DND-41 (cell line): ENCODE data around the gene FUBP3.

ENCODE experiments used
- ATAC-seq: fragments of 200-7000 bp; cut with Tn5 transposase; 3 replicates; pipeline ENCODE4 v1.9.1; 2021; ENCODE audit warnings: low read depth; ENCODE audit not compliant: insufficient read depth
- DNase-seq: peaks from one replicate; pipeline ENCODE4 v3.0.0-alpha.2; 2020
- H2AFZ ChIP-seq: 2 replicates; pipeline ENCODE4 v1.6.0; 2012; ENCODE audit warnings: low read depth, low read length
- H3K27ac ChIP-seq: 2 replicates; pipeline ENCODE4 v1.5.1; 2012; ENCODE audit warnings: low read length, inconsistent platforms
- H3K27me3 ChIP-seq: fragments of 200-600 bp; sonication (generic); 2 replicates; pipeline ENCODE4 v1.6.0; 2012; ENCODE audit warnings: low read length, mild to moderate bottlenecking, inconsistent platforms; ENCODE audit not compliant: insufficient read depth, poor library complexity
- H3K36me3 ChIP-seq: 2 replicates; pipeline ENCODE4 v1.5.1; 2012; ENCODE audit warnings: low read length, inconsistent platforms; ENCODE audit not compliant: insufficient read depth
- H3K4me1 ChIP-seq: 2 replicates; pipeline ENCODE4 v1.5.1; 2012; ENCODE audit warnings: mild to moderate bottlenecking, low read length; ENCODE audit not compliant: insufficient read depth
- H3K4me2 ChIP-seq: 2 replicates; pipeline ENCODE4 v1.6.0; 2012; ENCODE audit warnings: mild to moderate bottlenecking, moderate library complexity, low read length, inconsistent platforms; ENCODE audit not compliant: insufficient read depth
- H3K4me3 ChIP-seq, 2 experiments: fragments of 200-600 bp in 1 of 2; shearing (Covaris generic) in 1 of 2; 2 replicates each; pipeline ENCODE4 v1.5.1; 2012 to 2016; ENCODE audit warnings: inconsistent platforms in 2 of 2, low read length in 2 of 2, mild to moderate bottlenecking in 2 of 2, low read depth in 1 of 2, moderate library complexity in 1 of 2
- H3K79me2 ChIP-seq: 2 replicates; pipeline ENCODE4 v1.6.0; 2012; ENCODE audit warnings: low read length, inconsistent platforms; ENCODE audit not compliant: insufficient read depth
- H3K9ac ChIP-seq: 2 replicates; pipeline ENCODE4 v1.6.0; 2012; ENCODE audit warnings: low read depth, mild to moderate bottlenecking, inconsistent platforms, low read length, moderate library complexity
- H3K9me3 ChIP-seq: 2 replicates; pipeline ENCODE4 v1.5.1; 2012; ENCODE audit warnings: low read length, moderate library complexity, mild to moderate bottlenecking, inconsistent platforms; ENCODE audit not compliant: insufficient read depth, severe bottlenecking
- H4K20me1 ChIP-seq: 2 replicates; pipeline ENCODE4 v1.6.0; 2012; ENCODE audit warnings: low read length; ENCODE audit not compliant: insufficient read depth
- EZH2 ChIP-seq: IDR thresholded peaks from 3 replicates; pipeline ENCODE4 v1.6.1; 2012; ENCODE audit warnings: borderline replicate concordance, low read depth, mild to moderate bottlenecking, moderate library complexity, low read length, inconsistent platforms; ENCODE audit not compliant: severe bottlenecking
- TF ChIP-seq, protein P1 (sequence below): IDR thresholded peaks from 2 replicates; pipeline ENCODE4 v1.5.1; 2012; ENCODE audit warnings: borderline replicate concordance, low read length, moderate library complexity, mild to moderate bottlenecking; ENCODE audit not compliant: poor library complexity, severe bottlenecking; ENCODE audit errors: extremely low read depth

Gene FUBP3

DNA sequence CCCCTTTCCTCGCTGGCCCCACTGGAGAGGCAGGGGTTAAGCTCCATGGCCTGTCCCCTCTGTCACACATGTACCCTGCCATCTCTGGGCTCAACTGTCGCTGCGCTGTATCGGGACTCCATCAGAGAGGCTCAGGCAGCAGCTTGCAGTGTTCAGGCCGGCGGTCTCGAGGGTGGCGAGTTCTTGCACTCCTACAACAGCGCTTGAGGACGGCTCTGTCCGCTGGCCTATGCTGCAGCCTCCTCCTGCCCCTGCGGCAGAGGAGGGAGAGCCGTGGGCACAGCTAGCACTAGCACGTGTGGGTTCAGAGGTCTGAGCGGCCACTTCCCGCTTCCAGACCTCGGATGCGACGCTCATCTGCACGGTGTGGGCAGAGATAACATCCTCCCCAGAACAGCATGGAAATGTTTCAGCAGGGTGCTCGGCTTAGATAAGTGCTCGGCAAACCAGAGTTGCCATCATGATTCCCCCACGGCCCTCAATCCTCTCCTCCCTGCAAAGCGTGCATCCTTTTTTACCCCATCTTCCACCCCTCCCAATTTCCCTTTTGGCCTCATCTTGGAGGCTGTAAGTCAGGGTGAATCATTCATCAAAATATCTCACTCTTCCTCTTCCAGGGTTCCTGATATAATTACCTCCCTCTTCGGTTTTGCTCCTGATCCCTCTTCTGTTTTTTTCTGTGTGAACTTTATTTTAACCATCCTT lies 41.9 kb upstream of the FUBP3 start:
- ATAC-seq = no peak
- Histone ChIP-seq H3K4me2 (no peak overlapping the region), H3K27ac (no peak overlapping the region)

DNA sequence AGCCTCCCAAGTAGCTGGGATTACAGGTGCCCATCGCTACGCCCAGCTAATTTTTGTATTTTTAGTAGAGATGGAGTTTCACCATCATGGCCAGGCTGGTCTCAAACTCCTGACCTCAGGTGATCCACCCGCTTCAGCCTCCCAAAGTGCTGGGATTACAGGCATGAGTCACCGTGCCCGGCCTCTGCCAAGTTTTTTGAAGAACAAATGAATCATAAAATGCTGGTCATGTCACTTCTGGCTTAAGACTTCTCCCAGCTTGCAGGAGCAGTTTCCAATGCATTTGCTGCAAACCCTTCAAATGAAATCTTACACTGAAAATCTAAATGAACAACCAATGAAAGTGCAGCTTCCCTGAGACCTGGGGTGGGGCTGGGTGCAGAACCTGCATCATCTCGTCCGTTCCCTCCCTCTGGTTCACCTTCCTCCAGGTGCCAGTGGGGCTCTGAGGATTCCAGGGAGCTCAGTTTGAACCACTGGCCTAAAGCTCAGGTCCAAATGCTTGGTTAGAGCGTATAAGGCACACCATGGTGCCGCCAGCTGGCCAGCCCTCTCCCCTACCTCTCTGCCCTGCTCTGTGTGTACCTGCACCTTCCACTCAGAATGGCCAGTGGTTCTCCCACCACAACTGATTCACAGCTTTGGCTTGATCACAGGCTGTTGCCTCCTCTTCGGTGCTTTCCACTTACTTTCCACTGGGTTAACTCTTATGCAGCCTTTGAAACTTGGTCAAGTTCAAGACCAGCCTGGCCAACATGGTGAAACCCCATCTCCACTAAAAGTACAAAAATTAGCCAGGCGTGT lies 39.8 kb upstream of the FUBP3 start:
- Histone ChIP-seq H3K27me3 (peaks cover 22% of the 10 kb centered on the region), H3K4me1 (no peaks in the 10 kb centered on the region), H3K79me2 (no peaks in the 10 kb centered on the region), H3K9me3 (no peaks in the 10 kb centered on the region), H3K27ac (no peak overlapping the region), H3K9ac (no peak overlapping the region), H3K4me3 (no peak overlapping the region), H3K4me2 (no peak overlapping the region), H2AFZ (no peak overlapping the region), H4K20me1 (no peaks in the 10 kb centered on the region), H3K36me3 (no peaks in the 10 kb centered on the region)
- TF ChIP-seq, protein P1, sequence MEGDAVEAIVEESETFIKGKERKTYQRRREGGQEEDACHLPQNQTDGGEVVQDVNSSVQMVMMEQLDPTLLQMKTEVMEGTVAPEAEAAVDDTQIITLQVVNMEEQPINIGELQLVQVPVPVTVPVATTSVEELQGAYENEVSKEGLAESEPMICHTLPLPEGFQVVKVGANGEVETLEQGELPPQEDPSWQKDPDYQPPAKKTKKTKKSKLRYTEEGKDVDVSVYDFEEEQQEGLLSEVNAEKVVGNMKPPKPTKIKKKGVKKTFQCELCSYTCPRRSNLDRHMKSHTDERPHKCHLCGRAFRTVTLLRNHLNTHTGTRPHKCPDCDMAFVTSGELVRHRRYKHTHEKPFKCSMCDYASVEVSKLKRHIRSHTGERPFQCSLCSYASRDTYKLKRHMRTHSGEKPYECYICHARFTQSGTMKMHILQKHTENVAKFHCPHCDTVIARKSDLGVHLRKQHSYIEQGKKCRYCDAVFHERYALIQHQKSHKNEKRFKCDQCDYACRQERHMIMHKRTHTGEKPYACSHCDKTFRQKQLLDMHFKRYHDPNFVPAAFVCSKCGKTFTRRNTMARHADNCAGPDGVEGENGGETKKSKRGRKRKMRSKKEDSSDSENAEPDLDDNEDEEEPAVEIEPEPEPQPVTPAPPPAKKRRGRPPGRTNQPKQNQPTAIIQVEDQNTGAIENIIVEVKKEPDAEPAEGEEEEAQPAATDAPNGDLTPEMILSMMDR = no peak
- DNase-seq (no peak), ATAC-seq (no peak)

More for the DNA sequence above, 41.9 kb upstream of the FUBP3 start:
- H3K9me3 ChIP-seq = no peaks in the 10 kb centered on the region
- H3K79me2 ChIP-seq = no peaks in the 10 kb centered on the region
- H3K4me3 ChIP-seq = no peak overlapping the region
- no peaks in the 10 kb centered on the region for H3K36me3 ChIP-seq
- H3K27me3 ChIP-seq = peaks cover 22% of the 10 kb centered on the region
- no peaks in the 10 kb centered on the region for H3K4me1 ChIP-seq
- no peak overlapping the region for H3K9ac ChIP-seq
- TF ChIP-seq, protein P1 = no peak
- no peak for TF ChIP-seq EZH2
- no peaks in the 10 kb centered on the region; the same call in 1 of the 2 replicates for H4K20me1 ChIP-seq
- no peak for DNase-seq
- no peak overlapping the region for H2AFZ ChIP-seq

DNA sequence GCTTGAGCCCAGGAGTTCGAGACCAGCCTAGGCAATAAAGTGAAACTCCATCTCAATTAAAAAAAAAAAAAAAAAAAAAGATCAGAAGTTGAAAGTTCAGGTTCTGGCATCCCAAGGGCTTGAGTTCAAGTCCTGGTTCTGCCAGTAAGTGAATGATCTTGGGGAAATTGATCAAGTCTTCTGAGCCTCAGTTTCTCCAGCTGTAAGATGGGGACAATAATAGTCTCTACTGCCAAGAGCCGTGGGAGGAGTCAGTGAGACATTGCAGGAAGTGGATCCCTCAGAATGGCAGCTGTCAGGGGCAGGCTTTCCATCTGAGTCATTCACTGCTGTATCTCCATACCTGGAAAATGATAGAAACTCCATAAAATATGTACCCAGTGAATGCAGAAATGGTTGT lies 37.8 kb upstream of the FUBP3 start:
- Histone ChIP-seq H3K4me1 (no peaks in the 10 kb centered on the region), H3K36me3 (no peaks in the 10 kb centered on the region), H3K4me2 (no peak overlapping the region), H3K27ac (no peak overlapping the region), H2AFZ (no peak overlapping the region), H3K27me3 (peaks cover 15% of the 10 kb centered on the region), H3K79me2 (no peaks in the 10 kb centered on the region), H3K9ac (no peak overlapping the region), H4K20me1 (no peaks in the 10 kb centered on the region), H3K9me3 (no peaks in the 10 kb centered on the region), H3K4me3 (no peak overlapping the region)
- no peak; the same call in 2 of the 3 replicates for ATAC-seq
- TF ChIP-seq, protein P1 = no peak
- TF ChIP-seq EZH2 = no peak
- DNase-seq = no peak
